Left renal cortex interstitium (tissue), 4 donors: ENCODE data around the gene ADGRD1. TPM values are rescaled to one million over a fixed set of nuclear protein-coding genes. Genes with fewer than 3 reads are reported as not detected.

ENCODE experiments used
- DNase-seq, 4 donors: peaks; one replicate each; pipeline ENCODE4 v3.0.0-alpha.2; 2013; ENCODE audit warnings: low read depth in 4 of 4, low spot score in 2 of 4, missing footprints in 1 of 4
- polyA plus RNA-seq, 4 donors: library from polyadenylated mRNA; unstranded; fragments of 120-200 nt; gene quantifications; one replicate each; pipeline ENCODE4 v1.2.1, GENCODE V29; 2013; ENCODE audit not compliant: insufficient read length in 4 of 4

The ADGRD1 gene
- polyA plus RNA-seq, 4 donors: 13.3 to 17.5 (median 14.2) TPM

DNA sequence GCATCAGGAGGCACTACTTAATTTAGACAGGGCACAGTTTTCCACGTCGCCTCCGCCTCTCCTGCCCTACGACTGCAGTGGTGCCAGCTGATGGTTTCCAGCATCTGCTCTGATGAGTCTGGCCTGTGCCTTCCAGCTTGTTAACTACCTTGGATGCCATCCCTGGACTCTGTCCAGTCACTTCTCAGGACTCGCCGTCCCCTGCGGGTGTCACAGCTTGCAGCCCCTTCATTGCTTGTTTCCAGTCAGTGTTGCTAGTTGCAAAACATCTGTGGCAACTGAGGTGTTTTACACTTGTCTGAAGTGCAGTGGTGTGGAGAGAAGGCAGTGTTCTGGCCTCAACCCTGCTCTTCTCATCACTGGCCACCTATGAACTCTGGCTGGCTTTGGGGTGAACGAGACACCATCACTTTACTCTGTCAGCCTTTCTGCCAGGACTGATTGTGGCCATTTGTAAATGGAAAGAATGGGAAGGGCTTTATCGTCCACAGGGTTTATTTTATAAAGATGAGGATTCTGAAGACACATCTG is 8.3 kb downstream of the ADGRD1 start:
- no peak for DNase-seq

DNA sequence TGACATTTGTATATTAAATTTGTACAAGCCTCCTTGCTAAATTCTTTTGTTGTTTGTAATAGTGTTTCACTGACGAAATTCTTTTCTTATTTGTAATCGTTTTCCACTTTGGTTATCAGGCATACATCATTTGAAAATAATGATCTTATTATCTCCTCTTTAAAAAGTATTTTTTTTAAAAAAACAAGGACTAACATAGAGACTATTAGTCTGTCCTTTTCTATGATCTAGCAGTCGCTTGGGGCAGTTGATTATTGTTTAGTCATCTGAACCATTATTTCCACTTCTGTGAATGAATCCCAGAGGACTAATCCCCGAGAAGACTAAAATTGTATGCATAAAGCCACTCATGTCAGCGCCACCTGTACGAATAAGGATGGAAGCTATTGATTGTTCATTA is 11.5 kb downstream of the ADGRD1 start:
- no peak for DNase-seq

DNA sequence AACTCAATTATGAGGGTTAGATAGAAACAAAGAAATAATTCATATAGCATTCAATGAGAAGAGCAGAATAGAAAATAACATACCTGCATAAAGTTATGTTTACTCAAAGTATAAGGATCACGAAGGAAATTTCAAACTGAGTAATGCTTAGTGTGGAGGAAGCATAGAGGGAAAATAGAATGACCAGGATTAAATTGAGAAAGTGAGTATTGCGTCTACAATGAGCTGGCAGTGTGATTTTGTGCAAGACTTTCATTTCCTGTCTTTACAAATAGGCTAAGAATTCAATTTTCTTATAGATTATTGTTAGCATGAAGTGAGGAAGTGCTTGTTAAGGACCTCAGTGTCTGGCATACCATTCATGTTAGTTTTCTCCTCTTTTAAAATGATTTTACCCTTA is 12.0 kb downstream of the ADGRD1 start:
- no peak for DNase-seq

DNA sequence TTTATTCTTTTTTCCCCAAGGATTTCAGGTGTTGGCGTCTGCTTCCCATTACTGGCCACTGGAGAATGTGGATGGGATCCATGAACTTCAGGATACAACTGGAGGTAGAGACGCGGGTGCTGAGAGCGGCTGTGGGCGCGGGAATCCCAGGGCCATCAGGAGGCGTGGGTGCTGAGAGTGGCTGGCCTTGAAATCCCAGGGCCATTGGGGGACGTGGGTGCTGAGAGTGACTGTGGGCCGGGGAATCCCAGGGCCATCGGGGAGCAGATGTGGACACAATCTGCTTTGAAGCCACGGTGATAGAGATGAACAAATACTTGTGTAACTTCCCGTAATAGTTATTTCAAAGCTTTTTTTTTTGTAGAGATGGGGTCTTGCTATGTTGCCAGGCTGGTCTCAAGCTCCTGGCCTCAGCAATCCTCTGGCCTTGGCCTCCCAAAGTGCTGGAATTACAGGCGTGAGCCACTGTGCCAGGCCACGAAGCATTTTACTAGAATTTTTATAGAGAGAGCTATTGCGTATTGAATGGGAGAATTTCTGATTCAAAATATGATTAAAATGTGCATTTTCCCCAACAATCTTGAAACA is 12.8 kb downstream of the ADGRD1 start:
- DNase-seq: no peak

DNA sequence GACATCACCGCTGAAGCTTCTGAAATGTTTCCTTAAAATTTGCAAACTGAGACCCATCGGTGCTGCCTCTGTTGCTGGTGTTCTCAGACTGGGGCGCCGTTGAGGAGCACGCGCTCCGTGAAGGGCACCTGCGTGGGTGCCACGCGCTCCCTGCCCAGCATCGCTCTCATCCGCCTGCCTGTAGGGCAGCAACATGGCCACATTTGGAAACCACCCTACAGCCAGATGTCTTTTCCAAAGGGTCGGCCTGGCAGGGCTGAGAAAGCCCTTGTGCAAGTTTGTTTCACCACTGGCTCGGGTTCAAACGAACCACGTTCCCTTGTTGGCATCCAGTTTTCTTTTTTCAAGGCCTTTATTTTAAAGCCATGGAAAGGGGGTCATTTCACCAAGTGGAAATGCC is 13.9 kb downstream of the ADGRD1 start:
- DNase-seq: no peak

DNA sequence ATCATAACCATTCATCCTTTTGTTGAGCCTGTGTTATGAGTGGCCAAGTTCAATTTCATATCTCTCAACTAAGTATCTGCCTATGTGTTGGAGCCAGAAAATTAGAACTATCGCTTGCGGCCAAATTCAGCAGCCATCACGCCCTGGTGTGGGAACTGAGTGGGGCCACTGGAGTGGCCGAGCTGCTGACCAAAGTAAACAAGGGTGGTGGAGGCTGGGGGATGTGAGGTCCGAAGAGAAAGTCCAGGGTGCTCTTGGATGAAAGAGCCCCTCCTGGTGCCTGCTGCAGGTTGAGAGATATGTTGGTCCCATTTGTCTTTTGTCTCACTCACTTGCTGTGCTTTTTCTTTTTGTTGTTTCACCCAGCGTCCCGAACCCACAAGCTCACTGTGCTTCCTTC is 14.9 kb downstream of the ADGRD1 start:
- no peak for DNase-seq

DNA sequence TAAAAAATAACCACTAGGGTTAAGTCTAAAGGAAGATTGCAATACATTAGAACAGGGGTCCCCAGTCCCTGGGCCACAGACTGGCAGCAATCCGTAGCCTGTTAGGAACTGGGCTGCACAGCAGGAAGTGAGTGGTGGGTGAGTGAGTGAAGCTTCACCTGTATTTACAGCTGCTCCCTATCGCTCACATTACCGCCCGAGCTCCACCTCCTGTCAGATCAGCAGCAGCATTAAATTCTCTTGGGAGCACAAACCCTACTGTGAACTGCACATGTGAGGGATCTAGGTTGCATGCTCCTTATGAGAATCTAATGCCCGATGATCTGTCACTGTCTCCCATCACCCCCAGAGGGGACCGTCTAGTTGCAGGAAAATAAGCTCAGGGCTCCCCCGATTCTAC is 15.5 kb downstream of the ADGRD1 start:
- DNase-seq: no peak

DNA sequence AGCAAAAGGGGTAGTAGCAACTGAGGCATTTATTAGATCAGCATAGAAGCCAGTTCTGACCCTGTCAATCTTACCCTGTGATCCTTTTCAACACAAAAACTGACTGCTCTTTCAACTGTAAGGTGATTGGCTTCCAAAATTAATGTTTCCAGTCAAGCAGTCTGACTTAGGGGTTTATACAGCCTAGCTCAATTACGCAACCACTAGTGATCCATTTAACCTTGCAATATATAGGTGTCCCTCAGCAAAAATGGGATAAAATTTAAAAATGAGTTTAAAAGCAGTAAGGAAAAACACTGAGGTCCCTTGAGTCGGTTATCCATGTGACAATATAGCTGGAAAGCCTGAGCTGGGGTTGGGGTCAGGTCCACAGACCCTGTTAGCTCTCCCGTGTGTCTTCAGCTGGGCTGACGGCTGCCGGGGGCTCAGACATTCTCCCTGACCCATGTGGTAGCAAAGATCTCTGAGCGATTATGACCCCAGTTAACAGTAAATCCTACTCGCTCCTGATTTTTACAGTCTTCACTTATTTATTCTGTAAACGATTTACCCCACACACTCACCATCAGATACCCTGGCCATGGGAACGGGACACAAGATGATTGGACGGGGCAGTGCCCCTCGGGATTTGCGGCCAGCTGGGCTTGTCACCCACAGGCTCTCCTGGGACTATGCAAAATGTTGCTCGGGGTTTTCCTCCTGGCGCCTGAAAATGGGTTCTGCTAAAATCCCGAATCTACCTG is 16.6 kb downstream of the ADGRD1 start:
- no peak for DNase-seq

DNA sequence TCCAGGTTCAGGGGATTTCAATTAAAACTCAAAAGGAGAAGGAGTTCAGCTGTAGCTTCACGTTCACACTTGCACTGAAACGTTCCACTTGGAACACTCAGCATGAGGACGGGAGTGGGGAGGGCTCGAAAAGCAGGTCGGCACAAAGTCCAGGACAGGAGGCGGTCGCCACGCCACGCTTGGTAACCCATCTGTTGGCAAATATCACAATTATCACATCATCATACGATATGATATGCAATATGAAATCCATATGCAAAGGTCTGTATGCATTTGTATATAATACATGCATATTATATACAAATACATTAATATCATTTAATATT is 17.2 kb downstream of the ADGRD1 start:
- DNase-seq: no peak

DNA sequence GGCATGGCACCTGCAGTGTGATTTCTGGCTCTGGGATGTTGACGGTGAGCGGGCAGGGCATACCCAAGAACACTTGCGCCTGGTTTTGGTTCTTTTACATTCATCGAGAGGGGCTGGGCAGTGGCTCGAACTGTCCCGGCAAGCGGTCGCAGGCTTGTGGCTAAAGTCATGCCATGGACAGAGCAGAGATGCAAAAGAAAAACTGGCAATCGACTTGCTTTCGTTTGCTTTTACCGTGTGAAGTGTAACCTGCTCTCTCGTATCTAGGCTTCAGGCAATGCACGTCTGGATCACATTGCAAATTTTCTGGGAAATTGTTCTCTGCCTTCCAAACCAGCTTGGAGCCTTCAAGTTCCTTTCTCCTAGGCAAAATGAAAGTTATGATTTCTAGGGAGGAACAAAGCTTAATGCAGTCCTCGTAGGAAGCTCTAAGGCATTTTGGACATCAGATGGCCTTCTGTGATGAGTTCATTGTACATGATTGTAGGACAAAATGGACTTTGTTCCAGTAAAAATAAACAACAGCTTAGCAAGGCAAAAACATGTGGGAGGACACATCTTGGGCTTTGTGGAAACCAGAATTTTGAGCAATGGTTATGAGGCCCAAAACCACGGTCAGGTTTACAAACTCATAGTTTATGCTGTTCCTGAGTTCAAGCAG is 18.3 kb downstream of the ADGRD1 start:
- DNase-seq: no peak

DNA sequence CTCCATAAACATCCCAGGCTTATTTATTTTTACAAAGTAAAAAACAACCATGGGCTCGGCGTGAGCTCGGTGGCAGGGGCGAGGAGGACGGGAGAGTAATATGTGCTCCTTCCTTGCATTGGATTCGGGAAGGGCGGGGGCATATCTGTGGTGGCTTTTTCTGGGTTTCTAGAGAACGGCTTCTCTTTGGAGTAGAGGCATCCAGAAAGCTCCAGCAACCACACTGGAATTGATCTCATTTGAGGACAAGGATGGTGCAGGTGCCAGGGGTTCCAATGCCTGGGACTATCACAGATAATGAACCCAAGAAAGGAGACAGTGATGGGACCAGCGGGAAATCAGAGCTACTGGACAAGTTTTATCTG is 18.9 kb downstream of the ADGRD1 start:
- DNase-seq: no peak

DNA sequence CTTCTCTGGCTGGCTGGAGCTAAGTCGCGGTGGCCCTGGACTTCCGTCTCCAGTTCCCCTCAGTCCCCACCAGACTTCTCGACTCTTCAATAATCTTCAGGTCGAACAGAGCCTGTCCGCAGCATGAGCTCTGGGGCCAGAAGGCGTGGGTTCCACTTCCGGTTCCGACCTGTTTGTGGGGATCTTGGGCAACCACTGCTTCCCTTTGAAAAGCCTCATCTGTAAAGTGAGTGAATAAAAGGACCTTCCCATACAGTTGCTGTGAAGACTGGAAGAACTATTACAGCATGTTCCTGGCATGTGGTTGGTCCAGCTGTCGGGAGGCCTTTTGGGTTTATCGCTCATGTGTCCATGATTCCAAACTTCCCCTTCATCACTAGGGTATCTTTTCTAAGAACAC is 19.4 kb downstream of the ADGRD1 start:
- DNase-seq: no peak

DNA sequence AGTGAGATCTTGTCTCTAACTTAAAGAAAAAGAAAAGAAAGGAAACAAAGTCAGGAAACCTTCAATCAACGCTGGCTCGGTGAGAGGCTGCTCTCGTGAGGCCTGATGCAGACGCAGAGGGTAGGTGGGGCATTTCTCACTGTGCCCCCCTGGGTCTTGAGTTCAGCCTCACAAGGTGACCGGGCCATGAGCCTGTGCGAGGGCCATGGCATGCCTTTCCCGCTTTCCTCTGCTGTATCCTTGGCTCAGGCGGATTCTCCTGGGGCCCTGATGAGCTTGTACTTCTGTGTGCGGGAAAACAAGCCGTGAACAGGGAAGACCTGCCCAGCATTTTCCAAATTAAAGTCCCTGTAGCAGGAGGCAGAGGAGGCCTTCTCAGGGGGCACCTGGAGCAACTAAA is 20.2 kb downstream of the ADGRD1 start:
- DNase-seq: no peak

DNA sequence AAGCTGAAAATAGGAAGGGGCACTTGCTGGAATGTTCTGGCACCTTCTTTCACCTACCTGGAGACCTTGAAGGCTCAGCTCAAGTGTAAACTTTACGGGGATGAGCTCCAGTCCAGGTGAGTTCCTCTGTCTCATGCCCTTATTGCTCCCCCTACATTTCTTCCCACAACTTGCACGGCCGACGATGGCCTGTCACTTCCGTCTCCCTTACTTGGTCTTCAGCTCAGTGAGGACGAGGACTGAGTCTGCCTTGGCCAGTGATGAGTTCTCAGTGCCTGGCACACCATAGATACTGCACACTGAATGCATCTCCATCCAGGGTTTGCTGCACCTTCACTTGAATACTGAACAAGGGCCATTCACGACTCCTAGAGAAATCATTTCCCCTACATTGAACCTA is 21.4 kb downstream of the ADGRD1 start:
- DNase-seq: no peak

DNA sequence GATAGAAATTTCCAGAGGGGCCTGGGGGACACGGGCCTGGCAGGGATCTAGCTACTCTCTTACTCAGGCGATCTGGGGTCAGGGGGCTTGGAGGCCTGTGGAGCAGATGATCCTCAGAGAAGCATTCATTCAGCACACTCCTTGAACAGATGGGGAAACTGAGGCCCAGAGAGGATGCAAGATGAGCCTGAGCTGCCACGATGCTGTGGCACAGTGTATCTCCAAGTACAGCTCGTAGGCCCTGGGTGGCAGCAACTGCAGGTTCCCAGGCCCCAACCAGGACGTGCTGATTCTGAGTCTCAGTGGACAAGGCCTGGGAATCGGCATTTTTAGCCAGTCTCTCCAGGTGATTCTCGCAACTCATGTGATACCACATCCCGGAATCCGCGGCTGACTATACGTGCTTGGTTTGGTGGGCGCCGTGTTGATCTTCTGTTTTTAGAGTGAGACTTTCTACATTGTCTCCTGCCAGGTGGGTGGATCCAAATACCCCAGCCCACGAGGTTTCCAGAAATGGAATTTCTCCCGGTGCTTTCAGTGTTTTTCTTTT is 22.5 kb downstream of the ADGRD1 start:
- no peak for DNase-seq

DNA sequence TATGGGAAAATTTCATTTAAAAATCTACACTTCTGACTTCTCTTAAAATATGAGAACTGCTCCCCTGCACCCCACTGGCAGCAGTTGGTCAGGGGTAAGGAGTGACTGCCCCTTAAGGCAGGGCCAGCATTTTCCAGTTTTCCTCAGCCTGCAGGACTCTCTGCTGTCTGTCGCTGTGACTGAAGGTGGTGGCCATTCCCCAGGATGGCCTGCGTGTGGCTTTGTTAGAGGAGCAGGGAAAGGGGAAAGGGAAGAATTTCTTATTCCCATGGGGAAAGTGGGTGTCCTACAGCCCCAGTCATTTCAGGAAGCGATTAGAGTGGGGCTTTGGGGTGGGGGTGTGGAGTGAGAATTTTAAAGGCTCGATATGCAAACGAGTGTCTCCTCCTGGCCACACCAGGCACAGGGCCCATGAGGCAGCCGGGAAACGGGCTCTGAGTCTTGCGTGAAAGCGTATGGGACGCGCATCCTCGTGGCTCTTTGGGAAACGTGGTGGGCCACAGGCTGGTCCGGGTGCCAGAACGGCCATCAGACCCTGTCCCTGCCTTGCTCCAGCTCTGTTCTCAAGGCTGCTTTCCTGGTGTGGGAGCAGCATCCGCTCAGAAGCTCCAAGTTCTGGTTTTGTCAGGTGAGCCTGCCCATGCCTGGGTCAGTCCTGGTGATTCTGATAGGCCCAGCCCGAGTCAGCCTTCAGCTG is 23.5 kb downstream of the ADGRD1 start:
- no peak for DNase-seq

DNA sequence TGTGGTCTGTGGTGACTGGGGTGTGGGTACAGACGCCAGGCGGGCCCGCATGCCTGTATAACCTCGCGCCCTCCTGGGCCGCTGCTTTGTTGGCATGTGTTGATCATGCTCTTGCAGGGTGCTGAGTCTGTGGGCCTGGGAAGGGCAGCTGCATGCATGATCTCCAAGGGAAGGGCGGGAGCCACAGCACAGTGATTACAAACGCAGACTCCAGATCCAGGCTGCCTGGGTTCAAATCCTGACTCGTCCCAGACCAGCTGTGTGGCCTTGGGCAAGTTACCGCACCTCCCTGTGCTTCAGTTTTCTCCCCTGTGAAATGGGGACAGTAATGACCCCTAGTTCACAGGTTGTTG is 24.0 kb downstream of the ADGRD1 start:
- DNase-seq: no peak

DNA sequence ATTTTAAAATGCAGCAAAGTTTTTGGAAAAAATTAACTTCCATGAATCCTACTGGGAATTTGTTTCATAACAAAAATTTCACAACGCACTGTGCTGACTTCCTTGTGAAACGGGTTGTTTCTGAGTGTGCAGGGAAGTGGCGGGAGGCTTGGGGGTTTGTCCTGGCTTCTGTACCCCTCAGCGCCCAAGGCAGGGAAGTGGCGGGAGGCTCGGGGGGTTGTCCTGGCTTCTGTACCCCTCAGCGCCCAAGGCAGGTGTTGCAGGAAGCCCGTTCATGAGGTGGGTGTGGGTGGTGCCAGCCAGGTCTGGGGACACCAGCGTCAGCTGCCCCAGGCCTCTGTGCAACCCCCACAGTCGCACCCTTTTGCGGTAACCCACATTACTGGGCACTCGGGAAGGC is 25.1 kb downstream of the ADGRD1 start:
- DNase-seq: no peak

DNA sequence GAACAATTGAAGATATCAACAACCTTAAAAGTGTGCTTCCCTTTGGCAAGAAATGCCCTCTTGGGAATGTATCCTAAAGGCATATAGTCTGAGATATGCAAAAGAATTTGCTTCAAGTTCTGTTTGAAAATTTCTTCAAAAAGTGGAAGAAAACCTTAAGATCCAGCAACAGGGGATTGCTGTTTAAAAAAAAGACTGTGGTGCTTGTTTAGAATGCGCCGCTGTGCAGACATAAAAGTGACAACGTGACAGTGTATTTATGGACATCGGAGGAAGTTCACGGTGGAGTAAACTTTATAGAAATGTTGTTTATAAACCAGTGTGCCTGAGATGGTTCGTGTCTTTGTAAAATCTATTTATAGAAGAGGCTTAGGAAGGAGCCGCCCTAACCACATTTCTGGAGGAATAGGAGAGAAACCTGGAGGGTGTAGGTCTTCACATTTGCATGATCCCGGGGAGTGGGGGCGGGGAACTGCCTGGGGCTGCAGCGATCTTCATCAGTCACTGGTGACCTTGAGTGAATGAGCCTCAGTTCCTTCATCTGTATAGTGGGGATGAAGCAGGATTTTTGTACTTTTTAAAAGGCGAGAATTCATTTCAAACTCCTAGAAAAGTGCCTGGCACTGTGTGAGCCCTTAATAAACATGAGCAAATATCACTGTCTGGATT is 27.5 kb downstream of the ADGRD1 start:
- DNase-seq: peak in 3 of 4 donors; percentile 42 to 55 (median 49)

DNA sequence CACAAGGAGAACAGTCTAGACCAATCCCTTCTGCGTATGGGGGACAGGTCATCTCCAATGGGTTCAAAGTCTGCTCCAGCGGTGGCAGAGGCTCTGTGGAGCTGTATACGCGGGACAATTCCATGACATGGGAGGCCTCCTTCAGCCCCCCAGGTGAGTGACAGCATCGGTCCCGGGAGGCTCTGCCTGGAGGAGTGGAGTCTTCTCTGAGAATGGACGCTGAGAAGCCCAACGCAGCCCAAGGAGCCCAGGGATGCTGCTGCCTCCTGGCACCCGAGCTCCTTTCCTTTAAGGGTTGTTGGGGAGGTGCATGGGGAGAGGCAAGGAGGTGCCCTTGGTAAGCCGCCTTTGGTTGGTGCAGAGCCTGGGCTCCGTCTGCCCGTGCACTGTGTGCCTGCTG is 28.2 kb downstream of the ADGRD1 start:
- no peak for DNase-seq
